Adrenal gland (tissue), 12 donors: ENCODE data around the gene CCT2. TPM values are rescaled to one million over a fixed set of nuclear protein-coding genes. Genes with fewer than 3 reads are reported as not detected.
A peak's percentile ranks its signal among the peaks of the same experiment; 100 is the strongest.

Source experiments
- DNase-seq, 7 donors: peaks; one replicate each; pipeline ENCODE4 v3.0.0-alpha.2; 2019 to 2020
- H3K27ac ChIP-seq, 5 donors: fragments of 200-600 bp; sonication (generic) in 4 of 5; 1 replicate in 3 of 5; 2 replicates in 2 of 5; pipeline versions ENCODE4 v1.5.1 to v1.8.0; 2016 to 2020; ENCODE audit warnings: mild to moderate bottlenecking in 1 of 5
- H3K27me3 ChIP-seq: fragments of 200-600 bp; 2 replicates; pipeline ENCODE4 v1.8.0; 2021
- H3K36me3 ChIP-seq, 2 donors: fragments of 200-600 bp; replicated peaks in 1 of 2; 1 replicate in 1 of 2; 2 replicates in 1 of 2; pipeline versions ENCODE4 v1.5.1 to v1.8.0; 2018 to 2022
- H3K4me1 ChIP-seq, 2 donors: fragments of 200-600 bp; replicated peaks in 1 of 2; 1 replicate in 1 of 2; 2 replicates in 1 of 2; pipeline versions ENCODE4 v1.5.1 to v1.8.0; 2018 to 2021
- H3K4me3 ChIP-seq, 4 donors: fragments of 200-600 bp; sonication (generic) in 3 of 4; one replicate each; pipeline ENCODE4 v1.5.1; 2016 to 2018
- H3K9me3 ChIP-seq, 3 donors: fragments of 200-600 bp; sonication (generic) in 1 of 3; replicated peaks in 1 of 3; 1 replicate in 2 of 3; 2 replicates in 1 of 3; pipeline versions ENCODE4 v1.5.1 to v1.8.0; 2016 to 2021
- CTCF ChIP-seq, 6 experiments: fragments of 450-650 bp in 4 of 6; fragments of 200-600 bp in 2 of 6; sonication (generic) in 1 of 6; IDR thresholded peaks; 1 replicate in 5 of 6; 2 replicates in 1 of 6; pipeline versions ENCODE4 v1.5.1 to v1.8.0; 2016 to 2021; ENCODE audit warnings: antibody characterized with exemption in 6 of 6, mild to moderate bottlenecking in 2 of 6, moderate library complexity in 1 of 6
- POLR2A ChIP-seq, 2 donors: fragments of 450-650 bp; IDR thresholded peaks; one replicate each; pipeline ENCODE4 v1.6.1; 2017; ENCODE audit warnings: antibody characterized with exemption in 2 of 2, mild to moderate bottlenecking in 2 of 2, moderate library complexity in 1 of 2
- WGBS, 4 donors: extraction: QIAGEN DNeasy Blood & Tissue Kit in 2 of 4; methylation state at CpG; one replicate each; pipeline versions ENCODE4 v1.1.5 to v1.1.7; 2013 to 2017; 5-methylcytosine and 5-hydroxymethylcytosine counted together
- intact Hi-C, 2 donors: fragments of 100-400 bp; cut with DNase I; formaldehyde crosslinking; loops; one replicate each; pipeline versions ENCODE4 v1.14.1 to v1.15.0; 2022 to 2023
- polyA plus RNA-seq, 3 donors: library from polyadenylated mRNA; stranded (reverse); fragments of 200-250 nt in 2 of 3; fragments of 350-450 nt in 1 of 3; fragmentation: Illumina TruSeq in 1 of 3; extraction: RNeasy Lipid Tissue Mini Kit (QIAGEN cat#74804) in 1 of 3; gene quantifications; one replicate each; pipeline ENCODE4 v1.2.3, GENCODE V29; 2013 to 2014
- total RNA-seq, 9 donors: library from RNA; depleted of rRNA in 4 of 9; stranded (reverse); fragments of >200 nt in 4 of 9; fragments of 120-200 nt in 1 of 9; fragmentation: NEBNext Ultra II Directional in 1 of 9; extraction: Animal tissue kit (Norgen Biotek cat#: 25700) in 1 of 9; gene quantifications; one replicate each; pipeline versions ENCODE4 v1.1.0 to v1.2.4, GENCODE V29; 2013 to 2023
- donor health status: healthy with polysubstance abuse.
- donor health status: Bipolar disorder and iron deficiency.
- donor health status: DM: yes; HTN: yes; CAD: no.
- donor health status: DM: no; HTN: no; CAD: no.
- donor health status: DM: no; HTN: no; CAD: no.
- donor health status: DM: yes; HTN: yes; CAD: no.

The CCT2 gene
- total and polyA plus RNA-seq, 12 donors: 83.5 to 290 (median 119) TPM

- Histone ChIP-seq H3K27me3 (no peaks in the 10 kb centered on the region), H3K4me3 (no peak overlapping the region), H3K4me1 (no peaks in the 10 kb centered on the region), H3K27ac (no peak overlapping the region), H3K36me3 (no peaks in the 10 kb centered on the region), H3K9me3 (no peaks in the 10 kb centered on the region)
- WGBS, 4 donors: 69 to 83% (median 71%) methylated on average over 2 of the region's 2 CpGs
- no peak for DNase-seq
- intact Hi-C loops: no loop called here
- no peak for TF ChIP-seq POLR2A (IDR thresholded peaks at IDR 0.05)
- TF ChIP-seq CTCF (IDR thresholded peaks at IDR 0.05): no peak
Observed at GRCh38 chr12:69621551-69621950, 36.3 kb downstream of the CCT2 start.

GRCh38 chr12:69623970-69624369 lies 38.7 kb downstream of the CCT2 start:
- DNase-seq: peak; percentile 27 to 95 (median 43)
- H3K9me3 ChIP-seq: no peaks in the 10 kb centered on the region
- TF ChIP-seq CTCF (IDR thresholded peaks at IDR 0.05): no peak
- no peak for TF ChIP-seq POLR2A (IDR thresholded peaks at IDR 0.05)
- no peak overlapping the region for H3K4me3 ChIP-seq
- H3K4me1 ChIP-seq: no peaks in the 10 kb centered on the region
- 76 to 91% (median 89%) methylated on average over 7 to 13 of the region's 13 CpGs for WGBS, 4 donors
- intact Hi-C loops: no loop called here
- H3K27me3 ChIP-seq: no peaks in the 10 kb centered on the region
- no peak overlapping the region for H3K27ac ChIP-seq
- no peaks in the 10 kb centered on the region for H3K36me3 ChIP-seq

GRCh38 chr12:69627501-69627900 lies 42.2 kb downstream of the CCT2 start:
- TF ChIP-seq POLR2A (IDR thresholded peaks at IDR 0.05) (no peak), CTCF (IDR thresholded peaks at IDR 0.05) (no peak)
- Histone ChIP-seq H3K4me3 (no peak overlapping the region), H3K27ac (no peak overlapping the region), H3K4me1 (no peaks in the 10 kb centered on the region), H3K9me3 (no peaks in the 10 kb centered on the region), H3K27me3 (no peaks in the 10 kb centered on the region), H3K36me3 (no peaks in the 10 kb centered on the region)
- no peak for DNase-seq
- WGBS, 4 donors: 68 to 89% (median 77%) methylated on average over 8 of the region's 8 CpGs
- intact Hi-C loops: no loop called here

- TF ChIP-seq CTCF (IDR thresholded peaks at IDR 0.05): peak in 3 of 6 experiments; percentile 7 to 9 (median 7)
- no peak for TF ChIP-seq POLR2A (IDR thresholded peaks at IDR 0.05)
- no peaks in the 10 kb centered on the region for H3K4me1 ChIP-seq
- H3K27me3 ChIP-seq: no peaks in the 10 kb centered on the region
- no peaks in the 10 kb centered on the region for H3K9me3 ChIP-seq
- no peaks in the 10 kb centered on the region for H3K36me3 ChIP-seq
- H3K27ac ChIP-seq: no peak overlapping the region
- H3K4me3 ChIP-seq: no peak overlapping the region
- intact Hi-C loops: no loop called here
- DNase-seq: no peak
- 80 to 87% (median 85%) methylated on average over 6 of the region's 6 CpGs for WGBS, 4 donors
Observed at GRCh38 chr12:69630191-69630590, 44.9 kb downstream of the CCT2 start.
